Panc1 (cell line): Measurements from ENCODE around the gene CMTM6.

ENCODE experiments used
- CTCF ChIP-seq: fragments of 450-650 bp; IDR thresholded peaks from 2 replicates; pipeline ENCODE4 v1.5.1; 2017; ENCODE audit warnings: mild to moderate bottlenecking
- POLR2AphosphoS5 ChIP-seq: IDR thresholded peaks from 2 replicates; pipeline ENCODE4 v1.6.1; 2012; ENCODE audit warnings: mild to moderate bottlenecking, low read depth, low read length, moderate library complexity
- REST ChIP-seq, 2 experiments: IDR thresholded peaks; 2 replicates each; pipeline ENCODE4 v1.6.1; 2011 to 2012; ENCODE audit warnings: low read depth in 2 of 2, control low read depth in 1 of 2, low read length in 1 of 2, mild to moderate bottlenecking in 1 of 2, moderate library complexity in 1 of 2; ENCODE audit not compliant: insufficient read depth in 1 of 2
- SIN3A ChIP-seq: IDR thresholded peaks from 2 replicates; pipeline ENCODE4 v1.6.1; 2012; ENCODE audit warnings: low read depth, mild to moderate bottlenecking, low read length, moderate library complexity, borderline replicate concordance; ENCODE audit not compliant: insufficient read depth
- TCF7L2 ChIP-seq: IDR thresholded peaks from 2 replicates; pipeline ENCODE4 v1.6.1; 2011; ENCODE audit warnings: mild to moderate bottlenecking, low read depth, low read length, inconsistent platforms

- TF ChIP-seq CTCF (no peak), POLR2AphosphoS5 (no peak), SIN3A (no peak), REST (IDR thresholded peaks at IDR 0.05; ENCODE audit: insufficient read depth in 1 of 2, low read depth in 2 of 2, low read length in 1 of 2) (no peak), TCF7L2 (no peak)
Measured at GRCh38 chr3:32493437-32494414, 8.9 kb downstream of the CMTM6 start.
